SK-N-SH treated with all-trans-retinoic acid at 6 μM for 48 hours (cell line): ENCODE measurements around the gene TFR2.

Source experiments
- ATAC-seq: fragments of 200-7000 bp; cut with Tn5 transposase; 3 replicates; pipeline ENCODE4 v1.9.1; 2020; ENCODE audit warnings: mild to moderate bottlenecking, moderate library complexity
- ARNTL ChIP-seq: fragments of 450-650 bp; formaldehyde crosslinking; IDR thresholded peaks from 2 replicates; pipeline ENCODE4 v1.5.0; 2020; ENCODE audit warnings: low read depth, mild to moderate bottlenecking, moderate library complexity, borderline replicate concordance
- BACH2 ChIP-seq: fragments of 250-450 bp; sonication (Bioruptor Pico); IDR thresholded peaks from 2 replicates; pipeline ENCODE4 v1.9.0; 2021; ENCODE audit warnings: mild to moderate bottlenecking, borderline replicate concordance
- CSDC2 ChIP-seq: fragments of 250-450 bp; sonication (Bioruptor Pico); IDR thresholded peaks from 2 replicates; pipeline ENCODE4 v1.5.0; 2020; ENCODE audit warnings: mild to moderate bottlenecking, moderate library complexity
- CSRNP3 ChIP-seq: fragments of 250-450 bp; sonication (Bioruptor Pico); IDR thresholded peaks from 2 replicates; pipeline ENCODE4 v1.5.1; 2021; ENCODE audit warnings: mild to moderate bottlenecking, moderate library complexity
- ESRRG ChIP-seq: fragments of 250-450 bp; sonication (Bioruptor Pico); IDR thresholded peaks from 2 replicates; pipeline ENCODE4 v1.6.1; 2021; ENCODE audit warnings: mild to moderate bottlenecking
- GLIS3 ChIP-seq: fragments of 250-450 bp; sonication (Bioruptor Pico); IDR thresholded peaks from 2 replicates; pipeline ENCODE4 v1.5.0; 2020; ENCODE audit warnings: mild to moderate bottlenecking, moderate library complexity
- ISL1 ChIP-seq: fragments of 250-450 bp; sonication (Bioruptor Pico); IDR thresholded peaks from 2 replicates; pipeline ENCODE4 v2.1.2; 2022; ENCODE audit warnings: mild to moderate bottlenecking, moderate library complexity
- OSR1 ChIP-seq: fragments of 250-450 bp; sonication (Bioruptor Pico); IDR thresholded peaks from 2 replicates; pipeline ENCODE4 v1.8.0; 2022; ENCODE audit warnings: moderate library complexity, mild to moderate bottlenecking, inconsistent platforms
- PATZ1 ChIP-seq: fragments of 250-450 bp; sonication (Bioruptor Pico); IDR thresholded peaks from 2 replicates; pipeline ENCODE4 v1.8.0; 2020; ENCODE audit warnings: mild to moderate bottlenecking, moderate library complexity, borderline replicate concordance
- POU6F1 ChIP-seq: fragments of 250-450 bp; sonication (Bioruptor Pico); IDR thresholded peaks from 2 replicates; pipeline ENCODE4 v1.8.0; 2021; ENCODE audit warnings: low read depth, mild to moderate bottlenecking, moderate library complexity, borderline replicate concordance
- RARB ChIP-seq: fragments of 250-450 bp; sonication (Bioruptor Pico); IDR thresholded peaks from 2 replicates; pipeline ENCODE4 v1.8.0; 2021; ENCODE audit warnings: mild to moderate bottlenecking, moderate library complexity
- TCF4 ChIP-seq: fragments of 250-450 bp; sonication (Bioruptor Pico); IDR thresholded peaks from 2 replicates; pipeline ENCODE4 v1.8.0; 2021; ENCODE audit warnings: mild to moderate bottlenecking, moderate library complexity, borderline replicate concordance
- TOX ChIP-seq: fragments of 250-450 bp; sonication (Bioruptor Pico); IDR thresholded peaks from 2 replicates; pipeline ENCODE4 v1.8.0; 2021; ENCODE audit warnings: mild to moderate bottlenecking, moderate library complexity, borderline replicate concordance
- TSHZ2 ChIP-seq: fragments of 250-450 bp; sonication (Bioruptor Pico); IDR thresholded peaks from 2 replicates; pipeline ENCODE4 v1.5.0; 2020; ENCODE audit warnings: mild to moderate bottlenecking, moderate library complexity
- ZC3H10 ChIP-seq: fragments of 250-450 bp; sonication (Bioruptor Pico); IDR thresholded peaks from 2 replicates; pipeline ENCODE4 v1.5.1; 2021; ENCODE audit warnings: mild to moderate bottlenecking, moderate library complexity
- ZFP3 ChIP-seq: fragments of 250-450 bp; sonication (Bioruptor Pico); IDR thresholded peaks from 2 replicates; pipeline ENCODE4 v1.5.0; 2020; ENCODE audit warnings: mild to moderate bottlenecking, moderate library complexity
- ZNF565 ChIP-seq: fragments of 450-650 bp; formaldehyde crosslinking; conservative IDR thresholded peaks from 2 replicates; pipeline ENCODE4 v1.5.0; 2020; ENCODE audit warnings: low read depth, mild to moderate bottlenecking, moderate library complexity
- ZNF70 ChIP-seq: fragments of 450-650 bp; formaldehyde crosslinking; IDR thresholded peaks from 2 replicates; pipeline ENCODE4 v1.5.0; 2020; ENCODE audit warnings: mild to moderate bottlenecking, moderate library complexity
- ZNF8 ChIP-seq: fragments of 450-650 bp; formaldehyde crosslinking; IDR thresholded peaks from 2 replicates; pipeline ENCODE4 v1.5.0; 2020; ENCODE audit warnings: mild to moderate bottlenecking, moderate library complexity

Gene TFR2

GRCh38 chr7:100606313-100606712 lies 35.0 kb downstream of the TFR2 start:
- TF ChIP-seq TCF4 (CRISPR knock-in tag) (no peak), ISL1 (CRISPR knock-in tag) (no peak), POU6F1 (CRISPR knock-in tag) (no peak), ESRRG (CRISPR knock-in tag) (no peak), CSRNP3 (CRISPR knock-in tag) (no peak), ZNF565 (CRISPR knock-in tag) (no peak), ARNTL (CRISPR knock-in tag) (no peak), CSDC2 (CRISPR knock-in tag) (no peak), BACH2 (no peak), ZNF70 (CRISPR knock-in tag) (no peak), RARB (CRISPR knock-in tag) (no peak), ZC3H10 (no peak), TSHZ2 (no peak), ZFP3 (CRISPR knock-in tag) (no peak), PATZ1 (no peak), OSR1 (CRISPR knock-in tag) (no peak)

GRCh38 chr7:100604976-100605911 lies 36.1 kb downstream of the TFR2 start:
- no peak for ATAC-seq
- TF ChIP-seq CSRNP3 (CRISPR knock-in tag) (no peak), CSDC2 (CRISPR knock-in tag) (no peak), ZNF565 (CRISPR knock-in tag) (no peak), GLIS3 (CRISPR knock-in tag) (no peak), TSHZ2 (no peak), TOX (no peak), POU6F1 (CRISPR knock-in tag) (no peak), ARNTL (CRISPR knock-in tag) (no peak), ZNF8 (CRISPR knock-in tag) (no peak)

More at GRCh38 chr7:100606313-100606712, 35.0 kb downstream of the TFR2 start:
- no peak for ATAC-seq
